H1 (cell line): Measurements from ENCODE around the gene ILK. TPM values are rescaled to one million over a fixed set of nuclear protein-coding genes. Genes with fewer than 3 reads are reported as not detected.

ENCODE experiments used
- ATF3 ChIP-seq: IDR thresholded peaks from 2 replicates; pipeline ENCODE4 v1.6.1; 2011; ENCODE audit warnings: low read depth, mild to moderate bottlenecking, low read length; ENCODE audit not compliant: insufficient read depth
- BCL11A ChIP-seq, 2 experiments: IDR thresholded peaks; one replicate each; pipeline ENCODE4 v1.6.1; 2011; ENCODE audit warnings: low read depth in 2 of 2, low read length in 2 of 2, mild to moderate bottlenecking in 2 of 2
- CBX8 ChIP-seq: fragments of 300-800, 300-1000 bp; sonication (generic); IDR thresholded peaks from 2 replicates; pipeline ENCODE4 v1.7.1; 2016; ENCODE audit warnings: low read depth, low read length, borderline replicate concordance
- CHD1 ChIP-seq: IDR thresholded peaks from 2 replicates; pipeline ENCODE4 v1.6.1; 2012; ENCODE audit warnings: low read depth, low read length, improper control_type of control experiment
- EGR1 ChIP-seq: IDR thresholded peaks from 2 replicates; pipeline ENCODE4 v1.6.1; 2011; ENCODE audit warnings: low read depth, low read length, borderline replicate concordance
- EP300 ChIP-seq, 2 experiments: IDR thresholded peaks; 1 replicate in 1 of 2; 2 replicates in 1 of 2; pipeline ENCODE4 v1.6.1; 2011 to 2012; ENCODE audit warnings: low read depth in 2 of 2, low read length in 2 of 2, mild to moderate bottlenecking in 2 of 2, borderline replicate concordance in 1 of 2, inconsistent platforms in 1 of 2, moderate library complexity in 1 of 2
- GTF2F1 ChIP-seq: IDR thresholded peaks from 2 replicates; pipeline ENCODE4 v1.6.1; 2012; ENCODE audit warnings: low read depth, low read length, improper control_type of control experiment, borderline replicate concordance
- HDAC2 ChIP-seq, 2 experiments: fragments of 300-600 bp in 1 of 2; sonication (generic) in 1 of 2; IDR thresholded peaks; 2 replicates each; pipeline ENCODE4 v1.6.1; 2011 to 2012; ENCODE audit warnings: low read depth in 2 of 2, low read length in 2 of 2, mild to moderate bottlenecking in 2 of 2, moderate library complexity in 2 of 2, borderline replicate concordance in 1 of 2, inconsistent platforms in 1 of 2
- JUND ChIP-seq: IDR thresholded peaks from 2 replicates; pipeline ENCODE4 v1.6.1; 2011; ENCODE audit warnings: mild to moderate bottlenecking, improper control_type of control experiment, low read length
- KDM1A ChIP-seq: fragments of 200-600, 300-600 bp; sonication (generic); IDR thresholded peaks from 2 replicates; pipeline ENCODE4 v1.7.1; 2016; ENCODE audit warnings: mild to moderate bottlenecking, low read length, borderline replicate concordance
- POLR2A ChIP-seq, 2 experiments: IDR thresholded peaks; 1 replicate in 1 of 2; 2 replicates in 1 of 2; pipeline ENCODE4 v1.6.1; 2011; ENCODE audit warnings: low read depth in 2 of 2, low read length in 2 of 2, mild to moderate bottlenecking in 2 of 2; ENCODE audit errors: control extremely low read depth in 1 of 2
- POU5F1 ChIP-seq: IDR thresholded peaks from 2 replicates; pipeline ENCODE4 v1.6.1; 2011; ENCODE audit warnings: low read depth, mild to moderate bottlenecking, low read length, moderate library complexity
- RNF2 ChIP-seq: fragments of 200-900, 300-1000 bp; sonication (generic); IDR thresholded peaks from 2 replicates; pipeline ENCODE4 v1.7.1; 2016; ENCODE audit warnings: borderline replicate concordance, low read depth, mild to moderate bottlenecking, antibody characterized with exemption, low read length; ENCODE audit not compliant: poor library complexity, severe bottlenecking; ENCODE audit errors: missing control alignments
- RXRA ChIP-seq: IDR thresholded peaks from 2 replicates; pipeline ENCODE4 v1.6.1; 2011; ENCODE audit warnings: low read depth, mild to moderate bottlenecking, low read length, moderate library complexity; ENCODE audit not compliant: insufficient read depth
- SIN3A ChIP-seq, 2 experiments: IDR thresholded peaks in 1 of 2; conservative IDR thresholded peaks in 1 of 2; 2 replicates each; pipeline ENCODE4 v1.6.1; 2011 to 2012; ENCODE audit warnings: low read length in 2 of 2, improper control_type of control experiment in 1 of 2, low read depth in 1 of 2, mild to moderate bottlenecking in 1 of 2
- SIRT6 ChIP-seq: IDR thresholded peaks from one replicate; pipeline ENCODE4 v1.7.1; 2012; ENCODE audit warnings: low read length, inconsistent platforms
- SP2 ChIP-seq: IDR thresholded peaks from 2 replicates; pipeline ENCODE4 v1.6.1; 2012; ENCODE audit warnings: mild to moderate bottlenecking, low read length, inconsistent platforms
- SUZ12 ChIP-seq: fragments of 200-600 bp; sonication (generic); IDR thresholded peaks from 2 replicates; pipeline ENCODE4 v1.6.1; 2012; ENCODE audit warnings: mild to moderate bottlenecking, inconsistent platforms, low read length, moderate library complexity, mixed read lengths
- TAF7 ChIP-seq: optimal IDR thresholded peaks from 2 replicates; pipeline ENCODE3; 2011; ENCODE audit warnings: low read depth, mild to moderate bottlenecking, inconsistent platforms, low read length, moderate library complexity, borderline replicate concordance
- ZNF274 ChIP-seq: IDR thresholded peaks from 2 replicates; pipeline ENCODE4 v1.7.0; 2012; ENCODE audit warnings: low read length, borderline replicate concordance; ENCODE audit errors: extremely low read depth
- polyA plus RNA-seq, 7 experiments: library from polyadenylated mRNA; depleted of rRNA in 3 of 7; stranded (reverse) in 5 of 7; unstranded in 2 of 7; fragments of >200 nt in 5 of 7; fragments of 200-250 nt in 2 of 7; gene quantifications; 1 replicate in 5 of 7; 2 replicates in 1 of 7; 4 replicates in 1 of 7; pipeline versions ENCODE4 v1.2.1 to v1.2.3, GENCODE V29; 2011 to 2013; ENCODE audit warnings: missing spikeins in 2 of 7, mixed read lengths in 2 of 7
- total RNA-seq: library from RNA; stranded (reverse); fragmentation: NEBNext Ultra II Directional; extraction: Animal tissue kit (Norgen Biotek cat#: 25700); gene quantifications from 2 replicates; pipeline ENCODE4 v1.2.1, GENCODE V29; 2021
- TF ChIP-seq, protein P1 (sequence below): IDR thresholded peaks from 2 replicates; pipeline ENCODE4 v1.6.1; 2012; ENCODE audit warnings: low read length, inconsistent platforms

Gene ILK
- total and polyA plus RNA-seq, 2 of the 8 experiments (the other 6 are each of a cell fraction or from before 2014, with no cell fraction given) = 91.4 to 132 TPM

DNA sequence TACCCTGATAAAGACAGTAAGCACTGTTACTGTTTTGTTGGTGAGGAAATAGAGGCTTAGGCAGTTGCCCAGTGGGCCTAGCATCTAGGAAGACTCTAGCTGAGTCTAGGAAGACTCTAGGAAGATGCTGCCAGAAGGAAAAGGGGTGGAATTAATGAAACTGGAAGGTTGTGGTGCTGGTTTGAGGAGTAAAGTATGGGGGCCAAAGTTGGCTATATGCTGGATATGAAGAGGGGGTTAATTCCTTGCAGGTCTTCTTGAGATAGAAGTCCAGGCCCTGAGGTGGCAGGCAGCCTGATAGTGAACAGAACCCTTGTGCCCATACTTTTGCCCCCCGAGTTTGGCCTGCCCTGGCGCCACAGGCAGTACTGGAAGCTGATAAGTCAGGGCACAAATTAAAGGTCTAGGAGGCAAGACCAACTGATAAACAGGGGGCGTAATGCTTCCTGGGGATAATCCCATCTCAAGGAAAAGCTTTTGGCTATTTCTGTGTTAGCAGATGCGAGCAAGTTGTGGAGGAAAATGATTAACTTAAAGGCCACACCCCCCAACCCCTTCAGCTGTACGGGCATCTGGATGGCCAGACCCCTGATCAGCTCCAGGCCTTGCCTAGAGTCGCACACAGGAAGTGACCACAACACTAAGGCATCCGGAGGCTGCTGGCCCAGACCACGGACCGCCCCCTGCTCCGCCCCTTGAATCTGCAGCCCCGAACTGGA lies 3.1 kb downstream of the ILK start (continued):
- TF ChIP-seq EP300 (IDR thresholded peaks at IDR 0.05; ENCODE audit: borderline replicate concordance in 1 of 2, low read depth in 2 of 2, low read length in 2 of 2) (no peak), CHD1 (no peak), ZNF274 (no peak), SUZ12 (no peak), BCL11A (IDR thresholded peaks at IDR 0.05; ENCODE audit: low read depth in 2 of 2, low read length in 2 of 2) (no peak), EGR1 (no peak), SIRT6 (no peak), KDM1A (no peak), RXRA (no peak), SP2 (no peak), HDAC2 (IDR thresholded peaks at IDR 0.05; ENCODE audit: borderline replicate concordance in 1 of 2, low read depth in 2 of 2, low read length in 2 of 2) (no peak), POLR2A (IDR thresholded peaks at IDR 0.05; ENCODE audit: control extremely low read depth in 1 of 2, low read depth in 2 of 2, low read length in 2 of 2) (peak; percentile 78 to 94), GTF2F1 (no peak), CBX8 (no peak), TAF7 (peak; percentile 85), SIN3A (conservative IDR thresholded peaks at IDR 0.05 in 1 of 2, IDR thresholded peaks at IDR 0.05 in 1 of 2; ENCODE audit: low read depth in 1 of 2, low read length in 2 of 2) (0 out of 4 replicates have a peak, but pooled peaks of 1 of the 2 experiments have one; percentile 21), ATF3 (no peak), RNF2 (no peak), JUND (peak; percentile 94), POU5F1 (no peak)
- TF ChIP-seq, protein P1, sequence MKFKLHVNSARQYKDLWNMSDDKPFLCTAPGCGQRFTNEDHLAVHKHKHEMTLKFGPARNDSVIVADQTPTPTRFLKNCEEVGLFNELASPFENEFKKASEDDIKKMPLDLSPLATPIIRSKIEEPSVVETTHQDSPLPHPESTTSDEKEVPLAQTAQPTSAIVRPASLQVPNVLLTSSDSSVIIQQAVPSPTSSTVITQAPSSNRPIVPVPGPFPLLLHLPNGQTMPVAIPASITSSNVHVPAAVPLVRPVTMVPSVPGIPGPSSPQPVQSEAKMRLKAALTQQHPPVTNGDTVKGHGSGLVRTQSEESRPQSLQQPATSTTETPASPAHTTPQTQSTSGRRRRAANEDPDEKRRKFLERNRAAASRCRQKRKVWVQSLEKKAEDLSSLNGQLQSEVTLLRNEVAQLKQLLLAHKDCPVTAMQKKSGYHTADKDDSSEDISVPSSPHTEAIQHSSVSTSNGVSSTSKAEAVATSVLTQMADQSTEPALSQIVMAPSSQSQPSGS = peak; percentile 72; the same call in 1 of the 2 replicates
